GM19467 (cell line): ENCODE measurements around the gene SP1.
"Not testable (repeated sequence)": the region's sequence is repeated elsewhere in the genome, so short reads cannot be mapped to it uniquely, and the experiment has no call there.

Experiments
- ATAC-seq: cut with Tn5 transposase; IDR thresholded peaks from one replicate; pipeline ENCODE4 v1.9.1; 2021; ENCODE audit warnings: mild to moderate bottlenecking, moderate library complexity; ENCODE audit not compliant: unreplicated experiment

SP1 gene

DNA sequence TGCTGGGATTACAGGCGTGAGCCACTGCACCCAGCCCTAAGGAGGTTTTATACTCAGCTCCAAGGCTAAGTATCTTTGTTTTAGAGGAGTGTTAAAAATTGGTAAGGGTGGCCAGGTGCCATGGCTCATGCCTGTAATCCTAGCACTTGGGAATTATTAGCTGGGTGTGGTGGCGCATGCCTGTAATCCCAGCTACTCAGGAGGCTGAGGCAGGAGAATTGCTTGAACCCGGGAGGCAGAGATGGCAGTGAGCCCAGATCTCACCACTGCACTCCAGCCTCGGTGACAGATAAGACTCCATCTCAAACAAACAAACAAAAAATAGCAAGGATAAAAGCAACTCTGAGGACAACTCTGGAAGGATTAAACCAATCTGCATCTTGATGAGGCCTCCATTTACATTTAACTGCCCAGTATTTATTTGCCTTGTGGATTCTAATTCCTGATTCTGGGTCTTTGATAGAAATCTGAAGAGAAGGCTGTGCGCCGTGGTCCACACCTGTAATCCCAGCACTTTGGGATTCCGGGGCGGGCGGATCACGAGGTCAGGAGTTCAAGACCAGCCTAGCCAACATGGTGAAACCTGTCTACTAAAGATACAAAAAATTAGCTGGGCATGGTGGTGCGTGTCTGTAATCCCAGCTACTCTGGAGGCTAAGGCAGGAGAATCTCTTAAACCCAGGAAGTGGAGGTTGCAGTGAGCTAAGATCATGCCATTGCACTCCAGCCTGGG, 64.8 kb downstream of the SP1 start:
- ATAC-seq: not testable (repeated sequence)

GRCh38 chr12:53450936-53451335, 71.0 kb downstream of the SP1 start:
- ATAC-seq: no peak

DNA sequence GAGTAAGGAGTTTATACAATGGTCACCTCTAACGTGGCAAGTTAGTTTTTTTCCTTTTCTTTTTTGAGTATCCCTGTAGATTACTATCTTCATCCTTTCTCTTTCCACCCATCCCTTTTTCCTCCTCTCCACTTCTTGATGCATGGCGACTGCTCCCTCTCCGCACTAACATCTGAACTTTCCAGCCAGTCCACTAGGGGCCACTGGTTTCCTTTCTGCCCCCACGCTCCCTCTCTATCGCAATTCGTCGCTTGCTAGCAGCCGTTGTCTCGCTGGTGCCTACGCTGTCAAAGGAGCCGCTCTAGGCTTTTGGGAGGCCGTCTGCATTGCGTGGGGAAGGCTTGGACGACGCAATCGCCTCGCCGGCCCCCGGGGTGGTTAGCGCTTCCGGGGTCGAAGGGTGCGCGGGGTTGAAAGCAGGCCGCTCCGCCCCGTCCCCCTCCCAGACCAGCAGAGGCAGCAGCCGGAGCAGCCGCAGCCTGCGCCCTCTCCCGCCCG, 71.7 kb downstream of the SP1 start, which contains the start of gene PCBP2:
Gene PCBP2 (plus strand): TSS at position 442 of the 498 bp plus-strand sequence. CDS start 2,699 bp downstream, outside the sequence.
- ATAC-seq: peak; percentile 93

DNA sequence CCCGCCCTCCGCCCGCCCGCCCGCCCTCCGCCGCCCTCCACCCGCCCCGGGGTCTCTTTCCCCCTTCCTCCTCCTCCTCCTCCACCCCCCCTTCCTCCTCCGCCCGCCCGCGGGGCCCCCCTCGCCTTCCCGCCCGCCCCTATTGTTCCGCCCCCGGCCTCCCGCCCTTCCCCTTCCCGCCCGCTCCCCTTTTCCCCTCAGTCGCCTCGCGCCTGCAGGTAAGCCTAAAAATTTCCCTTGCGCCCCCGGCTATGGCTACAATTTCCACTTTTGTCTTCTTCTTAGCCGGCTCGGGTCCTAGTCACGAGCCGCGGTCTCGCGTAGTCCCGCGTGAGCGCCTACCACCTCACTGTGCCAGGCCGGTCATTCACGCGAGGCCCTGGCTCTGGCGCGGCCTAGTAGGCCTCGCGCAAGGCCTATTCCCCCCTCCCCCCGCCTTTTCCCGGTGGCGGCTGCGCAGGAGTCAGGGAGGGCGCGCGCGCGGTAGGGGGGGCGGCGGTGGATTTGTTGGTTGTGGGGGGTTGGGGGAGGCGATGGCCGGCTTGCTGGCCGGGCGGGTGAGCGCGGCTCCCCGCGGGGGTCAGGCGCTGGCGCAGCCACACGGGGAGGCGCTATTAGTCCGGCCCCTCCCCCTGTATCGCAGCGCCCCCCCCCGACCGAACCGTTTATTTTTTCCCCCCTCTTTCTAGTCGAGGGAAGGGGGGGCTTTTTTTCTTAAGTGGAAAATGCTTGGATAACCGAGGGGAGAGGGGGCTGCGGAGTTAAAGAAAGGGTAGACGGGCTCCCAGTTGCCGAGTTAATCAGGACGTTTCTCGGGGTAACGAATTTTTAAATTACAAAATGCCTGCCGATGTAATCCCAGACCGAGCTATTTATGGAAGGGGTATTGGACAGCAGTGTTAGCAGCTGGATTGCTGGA, 72.4 kb downstream of the SP1 start:
- no peak for ATAC-seq

DNA sequence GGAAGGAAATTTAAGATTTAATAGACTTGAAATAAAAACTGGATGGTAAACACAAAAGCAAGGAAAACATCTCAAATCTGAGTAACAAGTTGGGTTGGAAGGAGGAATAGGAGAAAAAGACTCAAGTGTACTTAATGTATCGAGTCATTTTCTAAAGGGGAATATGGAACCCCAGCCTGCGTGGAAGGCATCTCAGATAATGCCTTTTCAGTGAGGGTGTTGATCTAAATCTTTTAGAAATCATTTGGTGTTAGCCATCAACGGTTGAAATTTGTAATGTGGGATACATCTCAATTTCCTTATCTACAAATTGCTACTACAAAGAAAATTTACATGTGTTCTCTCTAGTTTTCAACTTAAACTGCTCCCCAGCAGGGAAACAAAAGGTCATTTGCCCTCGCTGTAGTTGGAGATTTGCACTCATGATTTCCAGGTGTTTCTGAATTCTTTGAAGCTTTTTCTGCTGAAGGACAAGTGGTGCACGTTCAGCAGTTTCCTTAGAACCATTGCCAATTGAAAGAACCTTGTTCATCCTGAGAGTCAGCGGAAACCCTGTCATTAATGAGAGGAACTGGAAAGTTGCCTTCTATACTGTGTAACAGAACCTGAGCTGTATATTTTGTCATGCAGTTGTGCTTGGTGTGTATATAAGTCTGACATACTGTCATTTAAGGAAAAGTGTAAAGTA, 74.1 kb downstream of the SP1 start:
- ATAC-seq: no peak

DNA sequence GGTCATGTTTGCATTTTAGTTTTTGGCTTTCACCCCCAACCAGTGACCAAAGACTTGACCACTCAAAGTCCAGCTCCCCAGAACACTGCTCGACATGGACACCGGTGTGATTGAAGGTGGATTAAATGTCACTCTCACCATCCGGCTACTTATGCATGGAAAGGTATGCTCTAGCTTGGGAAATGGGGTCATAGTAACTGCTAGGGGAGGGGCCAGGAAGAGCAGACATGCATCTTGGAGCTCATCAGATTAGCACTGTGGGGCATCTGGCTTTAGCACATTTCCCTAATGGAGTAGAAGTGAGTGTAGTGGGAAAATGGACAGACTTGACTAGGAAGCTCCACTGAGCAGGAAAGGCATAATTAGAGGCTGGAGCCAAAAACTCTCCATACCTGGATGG, 74.7 kb downstream of the SP1 start:
- ATAC-seq: no peak

- ATAC-seq: no peak
Measured at GRCh38 chr12:53456654-53457366, 76.8 kb downstream of the SP1 start.

- no peak for ATAC-seq
Measured at GRCh38 chr12:53459097-53459496, 79.1 kb downstream of the SP1 start.

DNA sequence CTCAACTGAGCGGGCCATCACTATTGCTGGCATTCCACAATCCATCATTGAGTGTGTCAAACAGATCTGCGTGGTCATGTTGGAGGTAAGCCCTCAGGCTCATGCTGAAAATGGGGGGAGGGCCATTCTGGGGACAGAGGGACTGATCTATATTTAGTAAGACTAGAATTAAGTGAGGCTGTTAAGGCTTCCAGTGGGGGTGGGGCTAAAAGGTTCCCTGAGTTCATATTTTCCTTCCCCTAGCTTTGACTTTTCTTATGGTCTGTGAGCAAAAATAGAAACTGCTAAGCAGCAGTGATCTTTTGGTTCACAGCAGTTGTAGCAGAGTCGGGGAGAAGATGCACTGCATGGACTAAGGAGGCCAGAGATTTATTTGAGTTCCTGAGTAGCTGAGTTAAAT, 81.1 kb downstream of the SP1 start:
- ATAC-seq: no peak

- ATAC-seq: no peak
Measured at GRCh38 chr12:53461591-53461990, 81.6 kb downstream of the SP1 start.

GRCh38 chr12:53462935-53463334, 83.0 kb downstream of the SP1 start:
- ATAC-seq: no peak

GRCh38 chr12:53463802-53464560, 84.0 kb downstream of the SP1 start:
- ATAC-seq: no peak

GRCh38 chr12:53464685-53465418, 84.9 kb downstream of the SP1 start:
- no peak for ATAC-seq

DNA sequence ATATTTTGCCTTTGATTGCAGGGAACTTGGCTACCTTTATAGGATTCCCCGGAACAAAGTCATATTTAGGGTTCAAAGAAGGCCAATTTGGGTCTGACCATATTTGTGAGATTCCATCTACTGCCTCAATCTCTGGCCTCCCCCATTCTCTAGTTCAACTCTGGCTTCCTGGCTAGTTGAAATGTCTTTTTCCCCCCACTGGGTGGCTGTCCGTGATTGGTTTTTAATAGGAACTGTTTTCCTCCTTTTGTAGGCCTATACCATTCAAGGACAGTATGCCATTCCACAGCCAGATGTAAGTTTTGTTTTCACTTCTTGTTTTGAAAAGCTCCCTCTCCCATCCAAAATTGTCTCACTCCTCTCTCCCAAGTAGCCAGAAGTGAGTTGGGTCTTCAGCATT, 85.7 kb downstream of the SP1 start:
- ATAC-seq: no peak
